Esophagus (tissue), 2 donors: ENCODE measurements around the gene NEK7. TPM values are rescaled to one million over a fixed set of nuclear protein-coding genes. Genes with fewer than 3 reads are reported as not detected.

Experiments
- H3K27ac ChIP-seq, 2 donors: one replicate each; pipeline ENCODE4 v1.5.1; 2013; ENCODE audit warnings: low read depth in 2 of 2, mild to moderate bottlenecking in 2 of 2, inconsistent platforms in 1 of 2, low read length in 1 of 2, moderate library complexity in 1 of 2
- H3K27me3 ChIP-seq, 2 donors: one replicate each; pipeline ENCODE4 v1.6.1; 2013; ENCODE audit warnings: low read length in 2 of 2, control low read depth in 1 of 2, mild to moderate bottlenecking in 1 of 2; ENCODE audit not compliant: insufficient read depth in 2 of 2, control insufficient read depth in 1 of 2
- H3K36me3 ChIP-seq, 2 donors: one replicate each; pipeline ENCODE4 v1.6.1; 2013; ENCODE audit warnings: low read length in 1 of 2; ENCODE audit not compliant: control insufficient read depth in 2 of 2, insufficient read depth in 2 of 2
- H3K4me1 ChIP-seq, 2 donors: one replicate each; pipeline ENCODE4 v1.6.1; 2013; ENCODE audit warnings: low read length in 1 of 2; ENCODE audit not compliant: control insufficient read depth in 2 of 2, insufficient read depth in 2 of 2
- H3K4me3 ChIP-seq, 2 donors: one replicate each; pipeline ENCODE4 v1.5.1; 2013; ENCODE audit warnings: low read length in 2 of 2, mild to moderate bottlenecking in 2 of 2, low read depth in 1 of 2, moderate library complexity in 1 of 2
- H3K9me3 ChIP-seq, 2 donors: one replicate each; pipeline ENCODE4 v1.6.1; 2013; ENCODE audit warnings: mild to moderate bottlenecking in 2 of 2, low read depth in 1 of 2, low read length in 1 of 2, moderate library complexity in 1 of 2; ENCODE audit not compliant: control insufficient read depth in 2 of 2, insufficient read depth in 1 of 2
- WGBS, 2 donors: extraction: QIAGEN DNeasy Blood & Tissue Kit; methylation state at CpG; one replicate each; pipeline ENCODE4 v1.1.7; 2013; 5-methylcytosine and 5-hydroxymethylcytosine counted together
- polyA plus RNA-seq, 2 donors: library from polyadenylated mRNA; stranded (reverse); fragments of 200-250 nt; gene quantifications; one replicate each; pipeline ENCODE4 v1.2.3, GENCODE V29; 2013
- donor health status: healthy with polysubstance abuse.
- donor health status: Bipolar disorder and iron deficiency.

The NEK7 gene
- polyA plus RNA-seq, 2 donors, result 9.7 to 13.2 TPM

- WGBS, 2 donors, result 82 to 88% methylated on average over 4 of the region's 4 CpGs
- Histone ChIP-seq H3K27me3 (no peaks in the 10 kb centered on the region), H3K4me3 (no peak overlapping the region), H3K36me3 (no peaks in the 10 kb centered on the region), H3K9me3 (no peaks in the 10 kb centered on the region), H3K4me1 (no peaks in the 10 kb centered on the region), H3K27ac (no peak overlapping the region)
Measured at GRCh38 chr1:198360208-198360729, 203.5 kb downstream of the NEK7 start.

GRCh38 chr1:198361237-198361767, 204.5 kb downstream of the NEK7 start:
- Histone ChIP-seq H3K4me3 (no peak overlapping the region), H3K27me3 (no peaks in the 10 kb centered on the region), H3K36me3 (no peaks in the 10 kb centered on the region), H3K4me1 (no peaks in the 10 kb centered on the region), H3K9me3 (no peaks in the 10 kb centered on the region), H3K27ac (no peak overlapping the region)
- WGBS, 2 donors, result 88 to 91% methylated on average over 3 of the region's 3 CpGs

- Histone ChIP-seq H3K4me3 (no peak overlapping the region), H3K9me3 (no peaks in the 10 kb centered on the region), H3K27ac (no peak overlapping the region), H3K27me3 (no peaks in the 10 kb centered on the region), H3K4me1 (no peaks in the 10 kb centered on the region), H3K36me3 (no peaks in the 10 kb centered on the region)
- 81 to 82% methylated on average over 3 of the region's 3 CpGs for WGBS, 2 donors
Measured at GRCh38 chr1:198363625-198364151, 206.9 kb downstream of the NEK7 start.

- H3K9me3 ChIP-seq, result no peaks in the 10 kb centered on the region
- H3K4me3 ChIP-seq, result no peak overlapping the region
- no peaks in the 10 kb centered on the region for H3K36me3 ChIP-seq
- H3K27me3 ChIP-seq, result no peaks in the 10 kb centered on the region
- H3K27ac ChIP-seq, result no peak overlapping the region
- no peaks in the 10 kb centered on the region for H3K4me1 ChIP-seq
- WGBS, 2 donors, result 52 to 60% methylated on average over 2 of the region's 2 CpGs
Measured at GRCh38 chr1:198364471-198364870, 207.7 kb downstream of the NEK7 start.

GRCh38 chr1:198367296-198367695, 210.5 kb downstream of the NEK7 start:
- Histone ChIP-seq H3K4me3 (no peak overlapping the region), H3K27me3 (no peaks in the 10 kb centered on the region), H3K36me3 (no peaks in the 10 kb centered on the region), H3K4me1 (no peaks in the 10 kb centered on the region), H3K9me3 (no peaks in the 10 kb centered on the region), H3K27ac (no peak overlapping the region)
- WGBS, 2 donors, result 48 to 91% methylated on average over 1 of the region's 1 CpG

- no peaks in the 10 kb centered on the region for H3K4me1 ChIP-seq
- WGBS, 2 donors, result 43 to 63% methylated on average over 1 of the region's 1 CpG
Measured at GRCh38 chr1:198370996-198371395, 214.2 kb downstream of the NEK7 start.

More at GRCh38 chr1:198370996-198371395, 214.2 kb downstream of the NEK7 start:
- Histone ChIP-seq H3K36me3 (peaks cover 0 to 3% of the 10 kb centered on the region in 2 donors), H3K9me3 (no peaks in the 10 kb centered on the region), H3K27me3 (no peaks in the 10 kb centered on the region), H3K27ac (no peak overlapping the region), H3K4me3 (no peak overlapping the region)

Other genes with a start within 250 kb of the NEK7 start
- not detected for gene LHX9, start 239.6 kb upstream of the NEK7 start, polyA plus RNA-seq